IPS DF 4.7 (cell line): Measurements from ENCODE around the gene AURKAIP1.

Experiments used
- DNase-seq: peaks from one replicate; pipeline ENCODE4 v3.0.0-alpha.2; 2013; ENCODE audit warnings: low spot score; ENCODE audit errors: extremely low read depth

The AURKAIP1 gene

GRCh38 chr1:1347663-1348419, 27.2 kb downstream of the AURKAIP1 start:
- no peak for DNase-seq

- no peak for DNase-seq
Observed at GRCh38 chr1:1347026-1347595, 27.9 kb downstream of the AURKAIP1 start.

- no peak for DNase-seq
Observed at GRCh38 chr1:1346501-1346890, 28.5 kb downstream of the AURKAIP1 start.

- DNase-seq: no peak
Observed at GRCh38 chr1:1345860-1346500, 29.0 kb downstream of the AURKAIP1 start.

- DNase-seq: no peak
Observed at GRCh38 chr1:1345384-1345783, 29.6 kb downstream of the AURKAIP1 start.

- DNase-seq: no peak
Observed at GRCh38 chr1:1344655-1345361, 30.2 kb downstream of the AURKAIP1 start.

GRCh38 chr1:1343811-1344421, 31.1 kb downstream of the AURKAIP1 start:
- no peak for DNase-seq

- no peak for DNase-seq
Observed at GRCh38 chr1:1342584-1343115, 32.4 kb downstream of the AURKAIP1 start.

- DNase-seq: no peak
Observed at GRCh38 chr1:1342061-1342562, 32.9 kb downstream of the AURKAIP1 start.

- DNase-seq: no peak
Observed at GRCh38 chr1:1341549-1342021, 33.4 kb downstream of the AURKAIP1 start.

- no peak for DNase-seq
Observed at GRCh38 chr1:1340791-1341548, 34.0 kb downstream of the AURKAIP1 start.

- DNase-seq: no peak
Observed at GRCh38 chr1:1340185-1340584, 34.8 kb downstream of the AURKAIP1 start.

- no peak for DNase-seq
Observed at GRCh38 chr1:1338278-1338677, 36.7 kb downstream of the AURKAIP1 start.

GRCh38 chr1:1337793-1338147, 37.2 kb downstream of the AURKAIP1 start:
- no peak for DNase-seq

GRCh38 chr1:1336931-1337792, 37.8 kb downstream of the AURKAIP1 start:
- DNase-seq: no peak

- DNase-seq: no peak
Observed at GRCh38 chr1:1336446-1336845, 38.6 kb downstream of the AURKAIP1 start.

GRCh38 chr1:1335792-1336248, 39.2 kb downstream of the AURKAIP1 start:
- no peak for DNase-seq

GRCh38 chr1:1335283-1335682, 39.7 kb downstream of the AURKAIP1 start:
- DNase-seq: no peak

- DNase-seq: no peak
Observed at GRCh38 chr1:1334835-1335234, 40.2 kb downstream of the AURKAIP1 start.
